Epithelial cell of prostate (primary cell): ENCODE measurements around the gene C5orf58.
A peak's percentile ranks its signal among the peaks of the same experiment; 100 is the strongest.

Experiments used
- DNase-seq: peaks from one replicate; pipeline ENCODE4 v3.0.0-alpha.2; 2011; ENCODE audit warnings: low read depth, low spot score
- H3K27ac ChIP-seq: fragments of 450-650 bp; 2 replicates; pipeline ENCODE4 v1.5.1; 2017; ENCODE audit warnings: mild to moderate bottlenecking

Gene C5orf58

GRCh38 chr5:170232786-170233185 is at the start of gene C5orf58:
Gene C5orf58, plus strand, starts transcription at chr5:170232985. Its CDS starts 1,992 bp downstream, at chr5:170234977.
- no peak for DNase-seq

GRCh38 chr5:170183816-170184687 is 48.7 kb upstream of the C5orf58 start:
- H3K27ac ChIP-seq: no peak overlapping the region
- DNase-seq: no peak

More at GRCh38 chr5:170232786-170233185, at the start of gene C5orf58:
- no peak within 1 kb of the TSS for H3K27ac ChIP-seq

- DNase-seq: no peak
- H3K27ac ChIP-seq: no peak overlapping the region
Measured at GRCh38 chr5:170184737-170185136, 48.0 kb upstream of the C5orf58 start.

- H3K27ac ChIP-seq: no peak overlapping the region
Measured at GRCh38 chr5:170186156-170186555, 46.6 kb upstream of the C5orf58 start.

GRCh38 chr5:170186856-170187255 is 45.9 kb upstream of the C5orf58 start:
- DNase-seq: no peak
- H3K27ac ChIP-seq: no peak overlapping the region

More at GRCh38 chr5:170186156-170186555, 46.6 kb upstream of the C5orf58 start:
- DNase-seq: no peak

- DNase-seq: no peak
- H3K27ac ChIP-seq: no peak overlapping the region
Measured at GRCh38 chr5:170190436-170191134, 42.2 kb upstream of the C5orf58 start.

DNA sequence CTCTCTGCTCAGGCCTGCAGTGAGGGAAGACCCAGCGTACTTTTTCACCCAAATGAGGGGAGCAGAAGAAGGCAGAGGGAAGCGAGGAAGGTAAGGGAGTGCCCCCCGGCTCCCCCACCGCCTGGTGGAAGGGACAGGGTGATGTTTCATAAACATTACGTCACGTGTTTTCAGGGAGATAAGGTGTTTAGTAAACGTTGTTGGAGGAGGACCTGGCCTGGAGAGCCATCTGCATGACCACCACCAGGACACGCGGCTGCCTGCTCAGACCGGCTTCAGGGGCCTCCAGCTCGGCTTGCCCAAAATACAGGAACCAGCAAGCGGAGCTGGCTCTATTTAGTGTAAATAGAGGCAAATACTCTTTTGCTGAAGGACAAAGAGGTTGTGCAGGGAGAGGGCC is 40.0 kb upstream of the C5orf58 start:
- no peak for DNase-seq
- no peak overlapping the region for H3K27ac ChIP-seq

- no peak overlapping the region for H3K27ac ChIP-seq
- no peak for DNase-seq
Measured at GRCh38 chr5:170195961-170196360, 36.8 kb upstream of the C5orf58 start.

GRCh38 chr5:170200876-170201275 is 31.9 kb upstream of the C5orf58 start:
- DNase-seq: no peak
- no peak overlapping the region for H3K27ac ChIP-seq

DNA sequence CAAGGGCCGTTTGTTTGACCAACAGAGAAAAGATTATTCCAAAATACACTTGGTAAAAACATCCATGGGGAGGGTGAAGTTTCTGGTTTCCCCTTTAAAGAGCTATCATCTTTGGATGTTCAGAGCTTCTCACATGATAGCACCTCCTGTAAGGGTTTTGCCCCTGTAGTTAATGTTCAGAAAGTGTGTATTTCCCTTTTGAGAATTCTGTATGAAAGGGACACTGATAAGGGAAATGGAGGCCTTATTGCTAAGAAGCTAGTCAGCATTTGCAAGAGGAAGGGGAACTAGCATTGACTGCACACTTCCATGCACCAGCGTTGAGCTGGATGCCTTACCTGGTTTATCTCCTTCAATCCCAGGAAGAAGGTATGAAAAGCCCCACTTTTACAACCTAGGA is 31.5 kb upstream of the C5orf58 start:
- H3K27ac ChIP-seq: no peak overlapping the region
- DNase-seq: no peak

- DNase-seq: no peak
- H3K27ac ChIP-seq: no peak overlapping the region
Measured at GRCh38 chr5:170202117-170202516, 30.7 kb upstream of the C5orf58 start.

DNA sequence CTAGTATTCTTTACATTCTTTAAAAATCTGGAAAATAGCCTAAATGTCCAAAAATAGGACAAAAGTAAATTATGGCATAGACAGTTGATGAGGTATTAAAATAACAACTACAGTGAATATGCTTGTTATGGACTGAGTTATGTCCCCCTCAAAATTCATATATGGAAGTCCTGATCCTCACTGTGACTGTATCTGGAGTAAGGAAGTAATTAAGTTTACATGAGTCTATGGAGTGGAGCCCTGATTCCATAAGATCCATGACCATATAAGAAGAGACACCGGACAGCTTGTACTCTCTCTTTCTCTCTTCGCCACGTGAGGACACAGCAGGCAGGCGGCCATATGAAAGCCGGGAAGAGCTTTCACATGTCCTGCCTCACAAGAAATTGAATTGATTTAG is 28.6 kb upstream of the C5orf58 start:
- no peak overlapping the region for H3K27ac ChIP-seq
- DNase-seq: no peak

- no peak for DNase-seq
- H3K27ac ChIP-seq: no peak overlapping the region
Measured at GRCh38 chr5:170206216-170206615, 26.6 kb upstream of the C5orf58 start.

GRCh38 chr5:170206958-170207357 is 25.8 kb upstream of the C5orf58 start:
- DNase-seq: no peak
- no peak overlapping the region for H3K27ac ChIP-seq

GRCh38 chr5:170211575-170212334 is 21.0 kb upstream of the C5orf58 start:
- H3K27ac ChIP-seq: peak overlapping the region; percentile 57
- peak; percentile 22 for DNase-seq

DNA sequence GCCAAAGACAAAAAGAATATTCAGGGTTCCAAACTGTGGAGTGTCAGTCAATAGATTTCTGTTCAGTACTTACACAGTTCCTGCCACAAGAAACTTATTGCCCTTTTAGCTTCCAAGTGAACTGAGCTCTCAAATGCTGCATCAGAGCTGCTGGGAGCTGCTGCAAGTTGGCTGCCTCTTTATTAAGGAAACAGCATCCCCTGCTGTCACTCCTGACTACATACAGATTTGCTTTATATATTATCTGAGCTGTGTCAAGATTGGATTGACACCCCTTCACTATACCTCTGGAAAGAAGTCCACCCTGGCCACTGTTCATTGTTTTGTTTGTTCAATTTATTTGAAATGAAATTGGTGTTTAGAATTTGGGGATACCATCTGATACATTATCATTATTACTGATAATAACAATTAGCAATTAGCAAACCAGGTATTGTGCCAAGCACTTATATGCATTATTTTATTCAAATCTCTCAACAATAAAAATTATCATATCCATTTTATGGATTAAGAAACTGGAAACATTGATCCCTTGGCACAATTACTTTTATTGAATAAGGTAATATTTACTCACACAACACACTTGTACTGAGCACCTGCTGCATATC is 16.4 kb upstream of the C5orf58 start:
- H3K27ac ChIP-seq: no peak overlapping the region
- no peak for DNase-seq

DNA sequence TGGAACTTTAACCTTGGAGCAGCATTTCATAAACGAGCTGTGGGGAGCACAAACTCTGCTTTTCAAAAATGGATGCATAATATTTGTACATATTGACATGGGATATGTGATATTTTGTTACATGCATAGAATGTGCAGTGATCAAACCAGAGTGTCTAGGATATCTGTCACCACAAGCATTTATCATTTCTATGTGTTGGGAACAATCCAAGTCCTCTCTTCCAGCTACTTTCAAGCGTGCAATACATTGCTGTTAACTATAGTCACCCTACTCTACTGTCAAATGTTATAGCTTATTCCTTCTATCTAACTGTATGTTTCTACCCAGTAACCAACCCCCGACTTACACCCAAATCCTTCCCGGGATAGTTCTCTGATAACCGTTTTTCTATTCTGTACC is 15.0 kb upstream of the C5orf58 start:
- H3K27ac ChIP-seq: no peak overlapping the region
- no peak for DNase-seq

DNA sequence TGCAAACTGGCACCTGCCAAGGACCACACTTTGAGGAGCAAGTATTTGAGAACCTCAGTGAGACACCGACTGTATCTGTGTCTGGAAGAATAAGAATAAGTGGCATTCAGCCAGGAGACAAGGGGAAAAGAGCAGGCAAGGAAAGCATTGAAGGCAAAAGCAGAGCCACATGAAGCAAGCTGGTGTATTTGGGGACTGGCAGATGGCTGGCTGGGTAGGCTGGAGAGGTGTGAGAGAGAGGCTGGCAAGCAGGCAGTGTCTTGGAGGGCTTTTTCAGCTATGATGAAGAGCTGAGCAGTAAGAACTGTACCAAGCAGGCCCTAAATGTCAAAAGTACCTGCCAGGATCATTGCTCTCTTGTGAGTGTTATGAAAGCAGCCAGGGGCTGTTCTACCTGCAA is 14.1 kb upstream of the C5orf58 start:
- no peak overlapping the region for H3K27ac ChIP-seq
- no peak for DNase-seq

- H3K27ac ChIP-seq: peak overlapping the region; percentile 52
- DNase-seq: peak; percentile 48
Measured at GRCh38 chr5:170219615-170220014, 13.2 kb upstream of the C5orf58 start.

DNA sequence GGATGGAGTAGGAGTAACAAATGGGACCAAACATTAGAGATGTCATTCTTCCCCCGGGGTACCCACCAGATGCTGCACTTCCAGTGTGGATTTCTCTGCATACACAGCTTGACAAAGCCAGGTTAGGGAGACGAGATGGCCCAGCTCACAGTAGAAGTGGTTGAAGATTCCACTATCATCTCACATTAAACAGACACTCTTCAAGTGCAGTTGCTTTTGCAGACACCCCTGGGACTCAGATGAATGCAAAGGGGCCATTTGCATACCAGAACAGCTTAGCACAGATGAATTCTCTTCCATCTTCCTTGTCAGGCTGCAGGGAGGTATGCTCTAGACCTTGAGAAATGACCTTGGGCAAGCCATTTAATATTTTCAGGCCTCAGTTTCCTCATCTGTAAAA is 12.6 kb upstream of the C5orf58 start:
- DNase-seq: no peak
- no peak overlapping the region for H3K27ac ChIP-seq
